GM12878 (cell line): ENCODE results near the gene ITIH5.

ENCODE experiments used
- CREB1 ChIP-seq: IDR thresholded peaks from 2 replicates; pipeline ENCODE4 v1.6.1; 2012; ENCODE audit warnings: low read depth, mild to moderate bottlenecking, inconsistent platforms
- EP300 ChIP-seq, 2 experiments: fragments of 150-350 bp in 1 of 2; IDR thresholded peaks; 2 replicates each; pipeline ENCODE4 v1.6.1; 2011 to 2012; ENCODE audit warnings: low read depth in 2 of 2, low read length in 2 of 2, borderline replicate concordance in 1 of 2, improper control_type of control experiment in 1 of 2, inconsistent platforms in 1 of 2; ENCODE audit not compliant: control insufficient read depth in 1 of 2
- ESRRA ChIP-seq: IDR thresholded peaks from 2 replicates; pipeline ENCODE4 v1.6.1; 2012; ENCODE audit warnings: mild to moderate bottlenecking, low read length, improper control_type of control experiment
- POLR2A ChIP-seq: IDR thresholded peaks from 2 replicates; pipeline ENCODE4 v1.6.1; 2011; ENCODE audit warnings: low read depth, mild to moderate bottlenecking, low read length
- TF ChIP-seq, protein P1 (sequence below): fragments of 450-650 bp; IDR thresholded peaks from 2 replicates; pipeline ENCODE4 v1.6.1; 2017; ENCODE audit warnings: low read depth, mild to moderate bottlenecking, moderate library complexity

DNA sequence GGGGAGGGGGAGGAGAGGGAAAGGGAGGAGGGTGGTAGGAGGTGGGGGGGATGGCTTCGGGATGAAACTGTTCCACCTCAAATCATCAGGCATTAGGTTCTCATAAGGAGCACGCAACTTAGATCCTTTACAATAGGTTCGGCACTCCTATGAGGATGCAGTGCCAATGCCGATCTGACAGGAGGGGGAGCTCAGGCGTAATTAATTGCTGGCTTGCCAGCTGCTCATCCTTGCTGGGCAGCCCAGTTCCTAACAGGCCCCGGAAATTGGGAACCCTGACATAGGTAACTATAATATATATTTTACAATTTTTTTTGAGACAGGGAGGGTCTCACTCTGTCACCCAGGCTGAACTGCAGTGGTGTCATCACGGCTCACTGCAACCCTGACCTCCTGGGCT, 137.1 kb downstream of the ITIH5 start:
- TF ChIP-seq, protein P1, sequence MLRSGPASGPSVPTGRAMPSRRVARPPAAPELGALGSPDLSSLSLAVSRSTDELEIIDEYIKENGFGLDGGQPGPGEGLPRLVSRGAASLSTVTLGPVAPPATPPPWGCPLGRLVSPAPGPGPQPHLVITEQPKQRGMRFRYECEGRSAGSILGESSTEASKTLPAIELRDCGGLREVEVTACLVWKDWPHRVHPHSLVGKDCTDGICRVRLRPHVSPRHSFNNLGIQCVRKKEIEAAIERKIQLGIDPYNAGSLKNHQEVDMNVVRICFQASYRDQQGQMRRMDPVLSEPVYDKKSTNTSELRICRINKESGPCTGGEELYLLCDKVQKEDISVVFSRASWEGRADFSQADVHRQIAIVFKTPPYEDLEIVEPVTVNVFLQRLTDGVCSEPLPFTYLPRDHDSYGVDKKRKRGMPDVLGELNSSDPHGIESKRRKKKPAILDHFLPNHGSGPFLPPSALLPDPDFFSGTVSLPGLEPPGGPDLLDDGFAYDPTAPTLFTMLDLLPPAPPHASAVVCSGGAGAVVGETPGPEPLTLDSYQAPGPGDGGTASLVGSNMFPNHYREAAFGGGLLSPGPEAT: no peak
- TF ChIP-seq CREB1: no peak
- no peak for TF ChIP-seq EP300 (IDR thresholded peaks at IDR 0.05; ENCODE audit: borderline replicate concordance in 1 of 2, control insufficient read depth in 1 of 2, low read depth in 2 of 2, low read length in 2 of 2)
- TF ChIP-seq POLR2A: no peak
- no peak for TF ChIP-seq ESRRA
